ENCODE results near the gene DYNLL2. TPM values are rescaled to one million over a fixed set of nuclear protein-coding genes. Genes with fewer than 3 reads are reported as not detected.
A peak's percentile ranks its signal among the peaks of the same experiment; 100 is the strongest.

Gene DYNLL2
- total and polyA plus RNA-seq, 9 of the 15 experiments (the other 6 are each of a cell fraction or from before 2014, with no cell fraction given) = 1.8 to 24.5 (median 13.0) TPM

DNA sequence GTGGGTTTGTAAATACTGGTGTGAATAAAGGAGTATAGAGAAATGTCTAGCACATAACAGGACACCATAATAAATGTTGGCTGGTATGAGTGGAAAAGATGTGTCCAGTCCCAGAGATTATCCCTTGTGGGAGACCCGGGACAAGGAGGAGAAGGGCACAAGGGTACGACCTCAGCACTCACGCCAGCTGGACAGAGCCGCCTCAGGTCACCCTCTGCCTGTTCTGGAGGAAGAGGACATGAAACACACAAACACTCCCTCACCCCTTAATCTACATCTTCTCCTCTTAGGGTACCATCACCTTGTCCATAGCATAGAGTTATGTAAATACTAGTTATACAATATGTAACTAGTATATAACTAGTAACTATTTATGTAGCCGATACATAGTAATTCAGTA, 26.8 kb downstream of the DYNLL2 start (continued):
- TF ChIP-seq, protein P1, sequence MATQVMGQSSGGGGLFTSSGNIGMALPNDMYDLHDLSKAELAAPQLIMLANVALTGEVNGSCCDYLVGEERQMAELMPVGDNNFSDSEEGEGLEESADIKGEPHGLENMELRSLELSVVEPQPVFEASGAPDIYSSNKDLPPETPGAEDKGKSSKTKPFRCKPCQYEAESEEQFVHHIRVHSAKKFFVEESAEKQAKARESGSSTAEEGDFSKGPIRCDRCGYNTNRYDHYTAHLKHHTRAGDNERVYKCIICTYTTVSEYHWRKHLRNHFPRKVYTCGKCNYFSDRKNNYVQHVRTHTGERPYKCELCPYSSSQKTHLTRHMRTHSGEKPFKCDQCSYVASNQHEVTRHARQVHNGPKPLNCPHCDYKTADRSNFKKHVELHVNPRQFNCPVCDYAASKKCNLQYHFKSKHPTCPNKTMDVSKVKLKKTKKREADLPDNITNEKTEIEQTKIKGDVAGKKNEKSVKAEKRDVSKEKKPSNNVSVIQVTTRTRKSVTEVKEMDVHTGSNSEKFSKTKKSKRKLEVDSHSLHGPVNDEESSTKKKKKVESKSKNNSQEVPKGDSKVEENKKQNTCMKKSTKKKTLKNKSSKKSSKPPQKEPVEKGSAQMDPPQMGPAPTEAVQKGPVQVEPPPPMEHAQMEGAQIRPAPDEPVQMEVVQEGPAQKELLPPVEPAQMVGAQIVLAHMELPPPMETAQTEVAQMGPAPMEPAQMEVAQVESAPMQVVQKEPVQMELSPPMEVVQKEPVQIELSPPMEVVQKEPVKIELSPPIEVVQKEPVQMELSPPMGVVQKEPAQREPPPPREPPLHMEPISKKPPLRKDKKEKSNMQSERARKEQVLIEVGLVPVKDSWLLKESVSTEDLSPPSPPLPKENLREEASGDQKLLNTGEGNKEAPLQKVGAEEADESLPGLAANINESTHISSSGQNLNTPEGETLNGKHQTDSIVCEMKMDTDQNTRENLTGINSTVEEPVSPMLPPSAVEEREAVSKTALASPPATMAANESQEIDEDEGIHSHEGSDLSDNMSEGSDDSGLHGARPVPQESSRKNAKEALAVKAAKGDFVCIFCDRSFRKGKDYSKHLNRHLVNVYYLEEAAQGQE (IDR thresholded peaks at IDR 0.05; ENCODE audit: borderline replicate concordance) = peak; percentile 38
- TF ChIP-seq, protein P1 (CRISPR knock-in tag; IDR thresholded peaks at IDR 0.05; ENCODE audit: low read depth) = no peak
- TF ChIP-seq, protein P2, sequence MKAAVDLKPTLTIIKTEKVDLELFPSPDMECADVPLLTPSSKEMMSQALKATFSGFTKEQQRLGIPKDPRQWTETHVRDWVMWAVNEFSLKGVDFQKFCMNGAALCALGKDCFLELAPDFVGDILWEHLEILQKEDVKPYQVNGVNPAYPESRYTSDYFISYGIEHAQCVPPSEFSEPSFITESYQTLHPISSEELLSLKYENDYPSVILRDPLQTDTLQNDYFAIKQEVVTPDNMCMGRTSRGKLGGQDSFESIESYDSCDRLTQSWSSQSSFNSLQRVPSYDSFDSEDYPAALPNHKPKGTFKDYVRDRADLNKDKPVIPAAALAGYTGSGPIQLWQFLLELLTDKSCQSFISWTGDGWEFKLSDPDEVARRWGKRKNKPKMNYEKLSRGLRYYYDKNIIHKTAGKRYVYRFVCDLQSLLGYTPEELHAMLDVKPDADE (conservative IDR thresholded peaks at IDR 0.05; ENCODE audit: control insufficient read depth, low read depth, low read length) = no peak
- TF ChIP-seq, protein P3, sequence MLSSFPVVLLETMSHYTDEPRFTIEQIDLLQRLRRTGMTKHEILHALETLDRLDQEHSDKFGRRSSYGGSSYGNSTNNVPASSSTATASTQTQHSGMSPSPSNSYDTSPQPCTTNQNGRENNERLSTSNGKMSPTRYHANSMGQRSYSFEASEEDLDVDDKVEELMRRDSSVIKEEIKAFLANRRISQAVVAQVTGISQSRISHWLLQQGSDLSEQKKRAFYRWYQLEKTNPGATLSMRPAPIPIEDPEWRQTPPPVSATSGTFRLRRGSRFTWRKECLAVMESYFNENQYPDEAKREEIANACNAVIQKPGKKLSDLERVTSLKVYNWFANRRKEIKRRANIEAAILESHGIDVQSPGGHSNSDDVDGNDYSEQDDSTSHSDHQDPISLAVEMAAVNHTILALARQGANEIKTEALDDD (IDR thresholded peaks at IDR 0.05) = no peak
- TF ChIP-seq SETDB1 (IDR thresholded peaks at IDR 0.05; ENCODE audit: low read length) (no peak), ZNF282 (CRISPR knock-in tag; IDR thresholded peaks at IDR 0.05) (no peak)
